ENCODE data around the gene STIL. TPM values are rescaled to one million over a fixed set of nuclear protein-coding genes. Genes with fewer than 3 reads are reported as not detected.

The STIL gene
- total and polyA plus RNA-seq, 2 donors from 2014 or later, result 0.28 to 2.5 TPM

- FAIRE-seq (no peak), DNase-seq (no peak)
- Histone ChIP-seq H3K27ac (ENCODE audit: low read depth in 2 of 2, low read length in 2 of 2) (no peak overlapping the region), H3K27me3 (ENCODE audit: control insufficient read depth, insufficient read depth, low read length) (no peaks in the 10 kb centered on the region), H3K4me3 (ENCODE audit: low read length in 3 of 3) (no peak overlapping the region), H3K9me3 (ENCODE audit: control insufficient read depth in 2 of 3, insufficient read depth in 1 of 3, low read length in 3 of 3) (no peaks in the 10 kb centered on the region), H3K9ac (ENCODE audit: low read length in 3 of 3) (no peak overlapping the region), H3K4me1 (ENCODE audit: control insufficient read depth in 2 of 3, insufficient read depth in 2 of 3, low read depth in 1 of 3, low read length in 3 of 3) (no peaks in the 10 kb centered on the region), H3K36me3 (ENCODE audit: control insufficient read depth in 2 of 3, insufficient read depth in 3 of 3, low read length in 3 of 3) (no peaks in the 10 kb centered on the region)
- TF ChIP-seq CTCF (IDR thresholded peaks at IDR 0.05; ENCODE audit: borderline replicate concordance, extremely low read depth, insufficient read depth), result no peak
- intact Hi-C loops (cut with DNase I), result no loop called here
Measured at GRCh38 chr1:47213230-47213963, 100.5 kb downstream of the STIL start.

- Histone ChIP-seq H3K36me3 (ENCODE audit: control insufficient read depth in 2 of 3, insufficient read depth in 3 of 3, low read length in 3 of 3) (no peaks in the 10 kb centered on the region), H3K27me3 (ENCODE audit: control insufficient read depth, insufficient read depth, low read length) (no peaks in the 10 kb centered on the region), H3K9ac (ENCODE audit: low read length in 3 of 3) (no peak overlapping the region), H3K9me3 (ENCODE audit: control insufficient read depth in 2 of 3, insufficient read depth in 1 of 3, low read length in 3 of 3) (no peaks in the 10 kb centered on the region), H3K4me1 (ENCODE audit: control insufficient read depth in 2 of 3, insufficient read depth in 2 of 3, low read depth in 1 of 3, low read length in 3 of 3) (no peaks in the 10 kb centered on the region), H3K4me3 (ENCODE audit: low read length in 3 of 3) (no peak overlapping the region), H3K27ac (ENCODE audit: low read depth in 2 of 2, low read length in 2 of 2) (no peak overlapping the region)
- FAIRE-seq (no peak), DNase-seq (no peak)
- intact Hi-C loops (cut with DNase I), result no loop called here
- TF ChIP-seq CTCF (IDR thresholded peaks at IDR 0.05; ENCODE audit: borderline replicate concordance, extremely low read depth, insufficient read depth), result no peak
Measured at GRCh38 chr1:47212636-47213229, 101.2 kb downstream of the STIL start.

GRCh38 chr1:47211796-47212269 is 102.1 kb downstream of the STIL start:
- FAIRE-seq (no peak), DNase-seq (peak in 2 of 5 donors; percentile 20 to 70)
- H3K4me3 ChIP-seq (ENCODE audit: low read length in 3 of 3), result no peak overlapping the region
- no peak for TF ChIP-seq CTCF (IDR thresholded peaks at IDR 0.05; ENCODE audit: borderline replicate concordance, extremely low read depth, insufficient read depth)
- no peak overlapping the region for H3K9ac ChIP-seq (ENCODE audit: low read length in 3 of 3)
- H3K27ac ChIP-seq (ENCODE audit: low read depth in 2 of 2, low read length in 2 of 2), result no peak overlapping the region
- no peaks in the 10 kb centered on the region for H3K27me3 ChIP-seq (ENCODE audit: control insufficient read depth, insufficient read depth, low read length)
- intact Hi-C loops (cut with DNase I), result no loop called here
- no peaks in the 10 kb centered on the region for H3K36me3 ChIP-seq (ENCODE audit: control insufficient read depth in 2 of 3, insufficient read depth in 3 of 3, low read length in 3 of 3)
- no peaks in the 10 kb centered on the region for H3K9me3 ChIP-seq (ENCODE audit: control insufficient read depth in 2 of 3, insufficient read depth in 1 of 3, low read length in 3 of 3)
- no peaks in the 10 kb centered on the region for H3K4me1 ChIP-seq (ENCODE audit: control insufficient read depth in 2 of 3, insufficient read depth in 2 of 3, low read depth in 1 of 3, low read length in 3 of 3)

All from kidney (tissue), 14 donors.